ENCODE data around the gene PLA1A.
"Not testable (repeated sequence)": the region's sequence is repeated elsewhere in the genome, so short reads cannot be mapped to it uniquely, and the experiment has no call there.

PLA1A gene

GRCh38 chr3:119663885-119664284 lies 66.2 kb downstream of the PLA1A start:
- no peak for DNase-seq (ENCODE audit: low spot score)

- DNase-seq (ENCODE audit: low spot score) = no peak
Observed at GRCh38 chr3:119664370-119664769, 66.7 kb downstream of the PLA1A start.

GRCh38 chr3:119664850-119665379 lies 67.2 kb downstream of the PLA1A start:
- DNase-seq (ENCODE audit: low spot score) = no peak

- no peak for DNase-seq (ENCODE audit: low spot score)
Observed at GRCh38 chr3:119665954-119666559, 68.4 kb downstream of the PLA1A start.

GRCh38 chr3:119669906-119670570 lies 72.4 kb downstream of the PLA1A start:
- DNase-seq (ENCODE audit: low spot score) = no peak

- DNase-seq (ENCODE audit: low spot score) = no peak
Observed at GRCh38 chr3:119672776-119673175, 75.1 kb downstream of the PLA1A start.

- DNase-seq (ENCODE audit: low spot score) = no peak
Observed at GRCh38 chr3:119673875-119674274, 76.2 kb downstream of the PLA1A start.

- DNase-seq (ENCODE audit: low spot score) = no peak
Observed at GRCh38 chr3:119675188-119675874, 77.6 kb downstream of the PLA1A start.

GRCh38 chr3:119676020-119676419 lies 78.3 kb downstream of the PLA1A start:
- no peak for DNase-seq (ENCODE audit: low spot score)

- DNase-seq (ENCODE audit: low spot score) = peak; percentile 95
Observed at GRCh38 chr3:119676771-119677640, 79.3 kb downstream of the PLA1A start, which contains the start of gene COX17. COX17 (minus strand) TSS chr3:119677406; CDS start chr3:119677310, 96 bp downstream.

GRCh38 chr3:119677641-119677934 lies 79.9 kb downstream of the PLA1A start:
- no peak for DNase-seq (ENCODE audit: low spot score)

- DNase-seq (ENCODE audit: low spot score) = not testable (repeated sequence)
Observed at GRCh38 chr3:119678209-119678608, 80.5 kb downstream of the PLA1A start.
